Ovary (tissue), 9 donors: ENCODE data around the gene SLC44A4. TPM values are rescaled to one million over a fixed set of nuclear protein-coding genes. Genes with fewer than 3 reads are reported as not detected.
"Not testable (repeated sequence)": the region's sequence is repeated elsewhere in the genome, so short reads cannot be mapped to it uniquely, and the experiment has no call there.

Experiments used
- DNase-seq, 5 donors: peaks; one replicate each; pipeline ENCODE4 v3.0.0-alpha.2; 2019 to 2020
- H3K27ac ChIP-seq, 2 donors: fragments of 200-600 bp; one replicate each; pipeline versions ENCODE4 v1.5.1 to v1.8.0; 2019 to 2022
- H3K27me3 ChIP-seq: fragments of 200-600 bp; one replicate; pipeline ENCODE4 v1.8.0; 2022
- H3K36me3 ChIP-seq: fragments of 200-600 bp; sonication (generic); one replicate; pipeline ENCODE4 v1.5.1; 2019
- H3K4me1 ChIP-seq: one replicate; pipeline ENCODE4 v1.8.1; 2013; ENCODE audit warnings: mild to moderate bottlenecking, moderate library complexity; ENCODE audit not compliant: insufficient read depth
- H3K4me3 ChIP-seq: fragments of 200-600 bp; sonication (generic); one replicate; pipeline ENCODE4 v1.5.1; 2017
- H3K9me3 ChIP-seq, 2 donors: fragments of 200-600 bp in 1 of 2; sonication (generic) in 1 of 2; one replicate each; pipeline versions ENCODE4 v1.5.1 to v1.8.1; 2013 to 2019; ENCODE audit warnings: mild to moderate bottlenecking in 1 of 2, moderate library complexity in 1 of 2
- CTCF ChIP-seq, 3 donors: fragments of 450-650 bp in 2 of 3; fragments of 200-600 bp in 1 of 3; IDR thresholded peaks; one replicate each; pipeline versions ENCODE4 v1.5.1 to v1.8.0; 2016 to 2022; ENCODE audit warnings: antibody characterized with exemption in 3 of 3, mild to moderate bottlenecking in 1 of 3
- EP300 ChIP-seq: sonication (generic); formaldehyde crosslinking; IDR thresholded peaks from one replicate; pipeline ENCODE4 v1.6.1; 2017; ENCODE audit warnings: antibody characterized with exemption
- POLR2A ChIP-seq: fragments of 450-650 bp; IDR thresholded peaks from one replicate; pipeline ENCODE4 v1.6.1; 2017; ENCODE audit warnings: antibody characterized with exemption, mild to moderate bottlenecking, moderate library complexity
- WGBS, 3 donors: extraction: QIAGEN DNeasy Blood & Tissue Kit in 1 of 3; methylation state at CpG; one replicate each; pipeline versions ENCODE4 v1.1.5 to v1.1.7; 2013 to 2017; 5-methylcytosine and 5-hydroxymethylcytosine counted together
- intact Hi-C, 4 donors: fragments of 100-400 bp; cut with DNase I; formaldehyde crosslinking; loops; one replicate each; pipeline versions ENCODE4 v1.11.0 to v1.15.1; 2022 to 2023
- polyA plus RNA-seq, 2 donors: library from polyadenylated mRNA; stranded (reverse); fragments of 200-250 nt in 1 of 2; fragments of 350-450 nt in 1 of 2; fragmentation: Illumina TruSeq in 1 of 2; extraction: RNeasy Lipid Tissue Mini Kit (QIAGEN cat#74804) in 1 of 2; gene quantifications; one replicate each; pipeline ENCODE4 v1.2.3, GENCODE V29; 2013 to 2014
- total RNA-seq, 7 donors: library from RNA; depleted of rRNA in 2 of 7; stranded (reverse); fragments of >200 nt in 2 of 7; fragmentation: NEBNext Ultra II Directional in 3 of 7; extraction: Animal tissue kit (Norgen Biotek cat#: 25700) in 3 of 7; gene quantifications; one replicate each; pipeline versions ENCODE4 v1.1.0 to v1.2.4, GENCODE V29; 2016 to 2023
- donor health status: DM: no; HTN: no; CAD: no; lungs with moderate emphysema.
- donor health status: DM: no; HTN: no; CAD: no.
- donor health status: Bipolar disorder and iron deficiency.
- donor health status: DM: yes; HTN: yes; CAD: no.
- donor health status: DM: no; HTN: no; CAD: no.
- donor health status: DM: yes; HTN: yes; CAD: no.

The SLC44A4 gene
- total and polyA plus RNA-seq, 9 donors = 1.4 to 54.8 (median 6.2) TPM

GRCh38 chr6:31819871-31820299 lies 58.9 kb downstream of the SLC44A4 start:
- Histone ChIP-seq H3K9me3 (no peaks in the 10 kb centered on the region), H3K4me3 (no peak overlapping the region), H3K27ac (no peak overlapping the region), H3K36me3 (no peaks in the 10 kb centered on the region), H3K4me1 (no peaks in the 10 kb centered on the region), H3K27me3 (no peaks in the 10 kb centered on the region)
- TF ChIP-seq POLR2A = no peak
- TF ChIP-seq CTCF (IDR thresholded peaks at IDR 0.05) = no peak
- TF ChIP-seq EP300 = no peak
- no peak for DNase-seq
- intact Hi-C loops = no loop called here

- H3K27ac ChIP-seq, intact Hi-C loops, H3K36me3 ChIP-seq, H3K4me1 ChIP-seq, DNase-seq, H3K27me3 ChIP-seq, H3K9me3 ChIP-seq: not testable (repeated sequence)
- 79 to 85% (median 83%) methylated on average over 8 of the region's 8 CpGs for WGBS, 3 donors
- H3K4me3 ChIP-seq = peak overlapping the region; percentile 35
Measured at GRCh38 chr6:31817929-31818511, 60.8 kb downstream of the SLC44A4 start.

GRCh38 chr6:31817133-31817928 lies 61.5 kb downstream of the SLC44A4 start:
- DNase-seq = peak in 1 of 5 donors; percentile 52
- not testable (repeated sequence) for H3K27ac ChIP-seq

DNA sequence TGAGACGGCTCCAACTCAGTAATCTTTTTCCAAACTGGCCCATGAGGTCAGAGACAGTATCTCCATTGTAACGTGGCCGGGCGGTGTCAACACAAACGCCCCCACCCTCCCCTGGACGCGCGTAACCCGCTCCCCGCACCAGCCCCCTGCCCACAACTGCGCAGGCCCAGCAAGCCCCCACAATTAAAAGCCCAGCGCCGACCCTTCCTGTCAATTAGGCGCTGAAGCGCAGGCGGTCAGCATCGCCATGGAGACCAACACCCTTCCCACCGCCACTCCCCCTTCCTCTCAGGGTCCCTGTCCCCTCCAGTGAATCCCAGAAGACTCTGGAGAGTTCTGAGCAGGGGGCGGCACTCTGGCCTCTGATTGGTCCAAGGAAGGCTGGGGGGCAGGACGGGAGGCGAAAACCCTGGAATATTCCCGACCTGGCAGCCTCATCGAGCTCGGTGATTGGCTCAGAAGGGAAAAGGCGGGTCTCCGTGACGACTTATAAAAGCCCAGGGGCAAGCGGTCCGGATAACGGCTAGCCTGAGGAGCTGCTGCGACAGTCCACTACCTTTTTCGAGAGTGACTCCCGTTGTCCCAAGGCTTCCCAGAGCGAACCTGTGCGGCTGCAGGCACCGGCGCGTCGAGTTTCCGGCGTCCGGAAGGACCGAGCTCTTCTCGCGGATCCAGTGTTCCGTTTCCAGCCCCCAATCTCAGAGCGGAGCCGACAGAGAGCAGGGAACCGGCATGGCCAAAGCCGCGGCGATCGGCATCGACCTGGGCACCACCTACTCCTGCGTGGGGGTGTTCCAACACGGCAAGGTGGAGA lies 63.6 kb downstream of the SLC44A4 start, which contains the start of the genes HSPA1A and HSPA1L:
Gene HSPA1A (plus strand): TSS at position 519 of the 814 bp plus-strand sequence. CDS start 214 bp downstream, at position 733.
Gene HSPA1L (minus strand): TSS at position 259 of the 814 bp plus-strand sequence. CDS start 3,311 bp downstream, outside the sequence.
- Histone ChIP-seq H3K4me1 (peaks cover 2% of the 10 kb centered on the region), H3K36me3 (no peaks in the 10 kb centered on the region), H3K27ac (peak within 1 kb of the TSS; percentile 95 to 99), H3K4me3 (peak within 1 kb of the TSS; percentile 59), H3K9me3 (no peaks in the 10 kb centered on the region), H3K27me3 (no peaks in the 10 kb centered on the region)
- TF ChIP-seq POLR2A (peak; percentile 99), EP300 (peak; percentile 12), CTCF (IDR thresholded peaks at IDR 0.05) (peak in 1 of 3 donors; percentile 19)
- peak; percentile 91 to 96 (median 94) for DNase-seq
- intact Hi-C loops = no loop called here
- 1 to 2% (median 2%) methylated on average over 47 to 56 of the region's 56 CpGs for WGBS, 3 donors

More at GRCh38 chr6:31817133-31817928, 61.5 kb downstream of the SLC44A4 start:
- intact Hi-C loops, H3K27me3 ChIP-seq, H3K4me1 ChIP-seq, H3K36me3 ChIP-seq, H3K9me3 ChIP-seq: not testable (repeated sequence)
- WGBS, 3 donors = 57 to 67% (median 65%) methylated on average over 12 to 15 of the region's 37 CpGs
- H3K4me3 ChIP-seq = peak overlapping the region; percentile 35

DNA sequence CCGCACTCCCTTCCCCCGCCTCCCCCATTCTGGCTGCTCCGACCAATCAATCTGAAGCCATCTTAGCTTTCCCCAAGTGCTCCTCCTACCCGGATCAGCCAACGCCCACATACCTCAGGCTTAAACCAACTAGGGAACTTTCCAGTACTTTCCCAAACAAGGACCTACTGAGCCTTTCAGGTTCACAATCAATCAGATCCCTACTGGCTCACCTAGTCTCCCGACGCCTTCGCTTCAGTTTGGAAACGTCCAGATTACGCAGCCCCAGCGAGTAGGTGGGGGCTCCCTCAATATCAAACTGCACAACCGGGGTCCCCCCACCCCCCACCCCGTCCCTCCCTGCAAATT lies 64.1 kb downstream of the SLC44A4 start:
- peaks cover 2% of the 10 kb centered on the region for H3K4me1 ChIP-seq
- H3K36me3 ChIP-seq = no peaks in the 10 kb centered on the region
- no peaks in the 10 kb centered on the region for H3K9me3 ChIP-seq
- DNase-seq = peak in 4 of 5 donors; percentile 93 to 97 (median 94)
- H3K27ac ChIP-seq = peak overlapping the region; percentile 95 to 99
- intact Hi-C loops = no loop called here
- H3K27me3 ChIP-seq = no peaks in the 10 kb centered on the region
- 1 to 4% (median 1%) methylated on average over 13 of the region's 13 CpGs for WGBS, 3 donors
- peak overlapping the region; percentile 59 for H3K4me3 ChIP-seq
- TF ChIP-seq CTCF (IDR thresholded peaks at IDR 0.05) (no peak), POLR2A (peak; percentile 28)
